GM12874 (cell line): ENCODE results near the gene ELOVL6.

Experiments used
- CTCF ChIP-seq: IDR thresholded peaks from 2 replicates; pipeline ENCODE4 v1.5.1; 2011; ENCODE audit warnings: low read depth, mild to moderate bottlenecking, control low read depth, low read length, moderate library complexity; ENCODE audit not compliant: insufficient read depth

Gene ELOVL6

GRCh38 chr4:110195561-110196205 lies 2.7 kb downstream of the ELOVL6 start:
- TF ChIP-seq CTCF: no peak

DNA sequence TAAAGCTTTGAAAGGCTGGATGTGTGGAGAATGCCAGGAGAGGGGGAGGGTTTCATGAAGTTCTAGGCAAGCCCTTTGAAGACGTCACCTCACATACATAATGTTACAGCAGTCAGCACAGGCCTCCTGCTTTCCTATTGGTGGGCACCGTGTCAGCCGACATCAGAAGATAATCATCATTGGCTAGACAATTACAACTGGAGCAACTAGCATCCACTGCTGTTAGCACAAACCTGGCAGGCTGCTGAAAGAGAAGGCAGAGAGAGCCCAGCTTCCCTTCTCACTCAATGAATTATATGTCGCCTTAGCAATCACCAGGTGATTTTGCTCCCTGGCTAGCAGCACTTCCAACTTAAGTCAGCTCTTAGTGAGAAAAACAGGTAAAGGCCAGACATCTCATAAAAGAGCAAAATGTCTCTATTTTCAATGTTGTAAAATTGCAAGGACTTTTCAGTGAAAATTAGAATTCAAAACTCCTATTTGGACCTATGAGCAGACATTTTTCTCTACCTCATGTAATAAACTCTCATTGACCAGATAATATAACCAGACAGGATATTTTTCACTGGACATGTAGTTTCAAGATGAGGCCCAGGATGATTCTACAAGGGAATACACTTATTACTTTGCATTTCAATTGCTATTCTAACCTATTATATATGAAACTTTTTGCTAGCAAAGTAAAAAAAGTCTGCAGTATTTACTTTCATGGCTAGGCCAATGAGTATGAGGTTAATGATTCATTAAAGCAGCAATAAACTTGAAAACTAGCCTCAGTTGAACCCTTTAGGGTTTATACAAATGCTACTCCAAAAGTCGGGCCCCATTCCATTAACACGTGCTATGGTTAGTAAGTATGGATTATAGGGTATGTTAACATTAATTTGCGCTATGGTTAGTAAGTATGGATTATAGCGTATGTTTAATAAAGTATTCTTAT lies 4.3 kb downstream of the ELOVL6 start:
- no peak for TF ChIP-seq CTCF

DNA sequence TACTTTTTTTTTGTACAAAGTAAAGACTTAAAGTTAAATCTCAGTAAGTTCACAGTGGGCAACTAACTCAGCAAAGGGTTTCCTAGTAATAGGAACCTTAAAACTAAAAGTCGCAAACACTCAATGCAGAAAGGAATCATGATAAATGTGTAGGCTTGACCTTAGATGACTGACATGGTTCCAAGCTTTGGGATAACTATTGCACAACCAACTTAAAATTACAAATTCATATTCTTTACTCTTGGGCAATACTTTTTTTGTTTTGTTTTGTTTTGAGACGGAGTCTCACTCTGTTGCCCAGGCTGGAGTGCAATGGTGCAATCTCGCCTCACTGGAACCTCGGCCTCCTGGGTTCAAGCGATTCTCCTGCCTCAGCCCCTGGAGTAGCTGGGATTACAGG lies 8.2 kb downstream of the ELOVL6 start:
- TF ChIP-seq CTCF: no peak

- no peak for TF ChIP-seq CTCF
Observed at GRCh38 chr4:110188113-110188512, 10.3 kb downstream of the ELOVL6 start.

GRCh38 chr4:110184791-110185155 lies 13.6 kb downstream of the ELOVL6 start:
- no peak for TF ChIP-seq CTCF

GRCh38 chr4:110184140-110184790 lies 14.2 kb downstream of the ELOVL6 start:
- no peak for TF ChIP-seq CTCF

DNA sequence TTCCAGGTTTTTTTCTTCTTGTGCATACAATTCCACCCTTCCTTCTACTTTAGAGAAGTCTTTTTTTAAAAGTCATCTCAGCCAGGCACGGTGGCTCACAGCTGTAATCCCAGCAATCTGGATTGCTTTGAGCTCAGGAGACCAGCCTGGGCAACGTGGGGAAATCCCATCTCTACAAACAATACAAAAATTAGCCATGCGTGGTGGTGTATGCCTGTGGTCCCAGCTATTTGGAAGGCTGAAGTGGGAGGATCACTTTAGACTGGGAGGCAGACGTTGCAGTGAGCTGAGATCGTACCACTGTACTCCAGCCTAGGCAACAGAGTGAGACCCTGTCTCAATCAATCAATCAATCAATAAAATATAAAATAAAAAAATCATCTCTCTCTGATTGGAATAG lies 14.8 kb downstream of the ELOVL6 start:
- no peak for TF ChIP-seq CTCF
